SIG-M5 treated with dmso at 0.1 percent for 504 hours (cell line): ENCODE measurements around the gene BACH2.

Experiments used
- DNase-seq: peaks from one replicate; lab custom pipeline; 2025; ENCODE audit not compliant: unreplicated experiment; lab: John Stamatoyannopoulos, UW

Gene BACH2

GRCh38 chr6:90003941-90004340 lies 292.7 kb downstream of the BACH2 start:
- no peak for DNase-seq

- no peak for DNase-seq
Measured at GRCh38 chr6:90003069-90003795, 293.4 kb downstream of the BACH2 start.

DNA sequence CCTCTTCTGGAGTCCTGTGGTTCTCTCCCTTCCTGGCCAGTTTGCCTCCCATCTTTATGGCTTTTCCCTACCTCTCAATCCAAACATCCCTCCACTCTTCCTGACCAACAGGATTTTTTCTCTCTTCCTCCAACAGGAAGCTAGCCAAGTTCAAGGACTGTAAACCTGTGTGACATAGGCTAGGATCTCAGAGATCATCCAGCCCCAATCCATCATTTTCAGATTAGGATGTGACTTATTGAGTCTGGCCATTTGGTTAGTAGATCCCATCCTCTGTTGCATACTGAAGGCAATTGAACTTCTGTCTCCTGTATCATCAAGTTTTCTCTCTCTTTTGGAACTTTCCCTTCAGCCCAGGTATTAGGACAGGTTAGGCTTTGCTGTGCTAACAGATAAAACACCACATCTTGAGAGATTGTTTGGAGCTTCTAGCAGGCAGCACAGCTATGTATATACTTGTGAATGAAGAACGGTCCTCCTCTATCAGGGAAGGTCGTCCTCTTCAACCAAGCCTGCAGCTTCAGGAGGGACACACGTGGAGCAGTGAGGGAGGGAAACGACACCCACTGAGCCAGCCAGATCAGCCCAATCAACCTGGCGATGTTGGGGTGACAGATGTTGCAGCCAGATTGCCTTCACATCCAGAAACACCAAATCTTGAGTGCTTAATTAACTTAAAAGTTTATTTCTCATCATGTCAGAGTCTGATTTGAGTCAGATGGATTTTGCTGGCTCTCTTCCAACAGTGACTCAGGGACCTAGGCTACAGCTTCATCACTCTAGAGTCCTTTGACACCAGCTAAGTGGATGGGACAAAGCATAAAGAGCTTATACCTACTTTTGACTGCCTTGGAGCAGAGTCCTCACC lies 295.5 kb downstream of the BACH2 start:
- no peak for DNase-seq

GRCh38 chr6:89999945-90000825 lies 296.5 kb downstream of the BACH2 start:
- peak; percentile 49 for DNase-seq

DNA sequence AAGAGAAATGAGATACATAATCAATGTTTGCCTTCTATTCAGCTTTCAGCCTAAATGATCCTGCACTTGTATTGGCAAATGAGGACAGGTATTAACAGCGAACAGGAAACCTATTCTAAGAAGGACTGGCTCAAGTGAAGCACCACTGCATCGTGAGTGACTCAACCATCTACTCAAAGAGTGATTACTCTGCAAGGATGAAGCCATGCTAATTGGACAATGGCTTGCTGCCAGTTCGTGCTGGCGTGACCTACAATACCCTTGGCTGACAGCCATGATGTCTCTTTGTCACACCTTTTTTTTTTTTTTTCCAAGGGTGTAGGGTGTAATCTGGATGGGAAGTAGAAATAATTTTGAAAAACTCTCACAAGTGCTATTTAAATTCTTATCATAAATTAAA lies 297.5 kb downstream of the BACH2 start:
- DNase-seq, result no peak

GRCh38 chr6:89997456-89998445 lies 298.9 kb downstream of the BACH2 start:
- peak; percentile 14 for DNase-seq

DNA sequence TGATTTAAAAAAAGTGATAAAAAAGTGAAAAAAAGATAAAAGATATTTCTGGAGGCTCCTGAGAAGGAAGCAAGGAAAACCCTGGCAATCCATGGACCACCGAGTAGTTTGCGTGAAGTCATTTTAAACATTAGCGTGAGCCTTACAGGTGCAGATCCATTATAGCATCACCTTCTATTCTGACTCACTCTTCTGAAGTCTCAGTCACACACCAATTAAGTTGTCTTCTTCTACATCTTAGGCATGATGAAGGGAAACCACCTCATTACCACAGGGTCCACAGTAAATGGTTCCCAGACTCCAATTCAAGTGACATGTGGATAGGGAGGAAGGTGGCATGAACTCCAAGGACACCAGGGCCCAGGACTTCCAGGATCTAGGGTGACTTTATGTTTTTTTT lies 303.2 kb downstream of the BACH2 start:
- no peak for DNase-seq

DNA sequence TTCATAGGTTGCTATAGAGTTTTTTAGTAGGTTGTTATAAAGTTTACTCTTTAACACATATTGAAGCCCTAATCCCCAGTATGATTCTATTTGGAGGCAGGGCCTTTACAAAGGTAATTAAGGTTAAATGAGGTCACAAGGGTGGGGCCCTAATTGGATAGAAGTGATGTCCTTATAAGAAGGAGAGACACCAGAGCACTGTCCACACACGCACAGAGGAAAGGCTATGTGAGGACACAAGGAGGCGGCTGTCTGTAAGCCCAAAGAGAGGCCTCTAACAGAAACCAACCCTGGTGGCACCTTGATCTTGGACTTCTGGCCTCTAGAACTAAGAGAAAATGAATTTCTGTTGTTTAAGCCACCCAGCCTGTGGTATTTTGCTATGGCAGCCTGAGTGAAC lies 303.8 kb downstream of the BACH2 start:
- DNase-seq, result no peak

DNA sequence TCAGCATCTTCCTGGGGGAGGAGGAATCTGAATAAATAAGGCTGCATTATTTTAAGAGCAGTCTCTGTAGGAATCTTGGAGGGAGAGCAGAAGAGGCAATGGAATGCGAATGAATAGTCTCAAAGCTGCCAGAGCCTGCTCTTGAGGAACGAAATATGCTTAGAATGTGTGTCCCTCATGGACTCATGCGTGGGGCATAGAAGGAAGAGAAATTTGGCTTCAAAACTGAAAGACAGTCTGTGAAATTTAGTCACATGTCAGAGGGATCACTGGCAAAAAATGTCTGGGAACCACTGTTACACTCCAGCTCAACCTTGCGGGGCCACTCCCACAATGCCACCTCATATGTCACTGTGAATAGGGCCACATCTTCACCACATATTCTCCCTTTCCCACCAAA lies 306.9 kb downstream of the BACH2 start:
- DNase-seq, result no peak

DNA sequence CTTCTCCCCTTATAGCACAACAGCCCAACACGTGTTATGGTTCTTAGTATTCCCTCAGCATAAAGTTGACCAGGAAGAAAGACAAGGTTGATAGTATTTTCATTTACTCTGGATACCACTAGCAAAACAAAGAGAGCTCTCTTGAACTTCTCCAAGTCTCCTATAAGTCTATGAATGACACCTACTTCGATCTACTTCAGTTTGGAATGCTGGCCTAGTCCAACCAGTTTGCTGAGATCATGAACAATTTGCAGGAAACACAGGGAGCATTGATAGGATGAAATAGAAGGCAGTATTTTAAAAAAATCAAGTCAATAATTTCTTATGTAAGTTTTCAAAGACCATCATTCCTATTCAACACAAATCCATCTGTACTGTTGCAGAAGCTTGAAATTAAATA lies 308.8 kb downstream of the BACH2 start:
- DNase-seq, result no peak

DNA sequence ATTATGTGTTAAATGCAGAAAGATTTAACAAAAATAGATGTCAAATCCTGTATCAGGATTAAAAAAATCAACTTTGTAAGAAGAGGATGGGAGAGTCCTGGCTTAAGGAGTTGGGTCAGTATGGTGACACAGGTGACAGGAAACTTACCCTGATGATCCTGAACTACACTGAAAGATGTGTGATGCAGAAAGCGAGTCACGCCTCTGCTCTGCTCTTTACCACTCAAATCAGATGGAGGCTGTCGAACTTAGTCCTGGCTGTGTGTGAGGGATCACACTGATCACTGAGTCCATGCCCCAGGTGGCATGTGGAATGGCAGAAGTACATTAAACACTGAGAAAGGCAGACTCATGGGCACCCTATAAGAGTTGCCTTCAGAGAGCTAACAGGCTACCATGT lies 309.5 kb downstream of the BACH2 start:
- DNase-seq, result no peak

- DNase-seq, result no peak
Measured at GRCh38 chr6:89986650-89987074, 310.0 kb downstream of the BACH2 start.

DNA sequence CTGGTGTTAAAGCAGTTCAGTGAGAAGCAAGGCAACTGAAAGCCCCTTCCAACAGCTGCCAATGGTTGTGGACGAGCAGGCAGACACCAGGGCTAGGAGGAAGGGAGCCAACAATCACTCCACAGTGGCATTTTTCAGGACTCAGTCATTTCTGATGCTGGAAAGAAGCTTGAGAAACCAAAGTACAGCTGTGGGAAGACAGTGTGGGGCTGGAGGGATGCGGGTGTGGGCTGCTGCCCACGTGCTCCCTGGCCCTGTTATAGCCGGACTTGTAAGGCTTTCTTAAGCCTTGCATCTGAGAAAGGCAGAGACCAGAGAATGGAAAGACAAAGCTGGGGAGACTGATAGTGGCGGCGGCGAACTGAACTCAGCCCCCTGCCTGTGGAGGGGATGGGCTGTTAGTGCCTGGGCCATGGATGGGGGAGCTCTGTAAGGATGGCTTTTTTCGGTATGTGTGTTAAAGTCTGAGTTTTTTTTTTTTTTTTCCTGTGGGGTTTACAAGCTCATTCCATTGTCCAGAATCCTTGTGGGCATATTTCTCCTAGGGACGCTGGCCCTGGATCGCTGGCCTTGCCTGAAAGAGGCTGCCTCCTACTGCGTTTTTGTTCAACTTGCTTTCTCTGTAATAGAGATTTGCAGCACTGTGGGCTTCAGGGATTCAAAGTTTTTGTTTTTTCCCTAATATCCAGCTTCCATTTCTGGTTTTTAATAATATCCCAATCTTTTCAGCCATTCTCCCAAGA lies 310.7 kb downstream of the BACH2 start:
- DNase-seq, result no peak

DNA sequence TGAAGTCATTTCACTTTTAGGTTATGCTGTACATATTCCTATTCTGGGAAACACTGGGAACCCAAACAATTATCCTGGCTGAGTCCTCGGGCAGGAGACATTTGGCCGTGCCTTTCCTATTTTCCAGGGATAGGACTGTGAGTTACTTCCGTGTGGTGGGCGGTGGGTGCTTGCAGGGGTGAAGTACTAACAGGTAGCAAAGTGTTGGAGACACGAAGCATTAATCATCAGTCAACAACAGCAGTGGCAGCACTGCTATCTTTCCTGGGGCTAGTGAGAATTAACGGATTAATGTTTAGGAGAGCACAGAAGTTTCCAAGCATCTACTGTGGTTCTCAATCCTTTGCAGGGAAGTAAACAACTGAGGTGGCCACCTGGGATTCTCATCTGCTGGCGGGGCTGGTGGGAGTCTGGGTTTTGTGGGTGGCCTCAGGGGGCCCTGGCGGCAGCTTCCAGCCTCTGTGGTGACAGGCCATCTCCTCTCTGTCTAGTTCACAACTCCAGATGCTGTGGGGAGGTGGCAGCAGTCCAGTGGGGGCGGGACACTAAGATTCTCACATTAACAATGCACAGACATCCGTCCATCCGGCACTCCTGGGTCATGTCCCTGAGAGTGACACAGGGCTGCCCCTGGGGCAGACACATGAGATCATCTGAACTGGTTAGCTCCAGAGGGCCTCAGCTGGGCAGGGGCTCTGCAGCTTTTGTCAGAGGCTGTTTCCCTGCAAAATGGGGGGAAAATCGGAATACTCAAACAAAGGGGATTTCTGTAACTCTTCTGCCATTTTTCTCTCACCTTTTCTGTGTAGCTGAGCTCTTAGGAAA lies 311.5 kb downstream of the BACH2 start:
- DNase-seq, result no peak

DNA sequence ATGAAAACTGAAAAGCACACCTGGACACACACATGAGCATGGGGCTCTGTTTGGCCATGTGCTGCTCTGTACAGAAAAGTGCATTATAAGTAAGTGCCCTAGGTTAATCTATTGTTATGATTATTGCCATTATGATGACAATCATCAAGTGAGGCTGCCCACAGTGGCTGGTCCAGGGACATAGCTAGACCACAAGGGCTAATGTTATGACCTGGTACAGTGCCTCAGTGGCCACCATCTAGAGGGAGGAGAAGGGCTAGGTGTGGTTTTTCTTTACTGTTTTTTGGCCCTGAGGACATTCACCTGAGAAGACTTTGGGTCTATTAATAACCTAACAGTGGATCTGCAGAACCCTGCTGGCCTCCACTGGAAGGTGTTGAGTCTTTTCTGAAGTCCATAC lies 316.3 kb downstream of the BACH2 start:
- DNase-seq, result no peak

DNA sequence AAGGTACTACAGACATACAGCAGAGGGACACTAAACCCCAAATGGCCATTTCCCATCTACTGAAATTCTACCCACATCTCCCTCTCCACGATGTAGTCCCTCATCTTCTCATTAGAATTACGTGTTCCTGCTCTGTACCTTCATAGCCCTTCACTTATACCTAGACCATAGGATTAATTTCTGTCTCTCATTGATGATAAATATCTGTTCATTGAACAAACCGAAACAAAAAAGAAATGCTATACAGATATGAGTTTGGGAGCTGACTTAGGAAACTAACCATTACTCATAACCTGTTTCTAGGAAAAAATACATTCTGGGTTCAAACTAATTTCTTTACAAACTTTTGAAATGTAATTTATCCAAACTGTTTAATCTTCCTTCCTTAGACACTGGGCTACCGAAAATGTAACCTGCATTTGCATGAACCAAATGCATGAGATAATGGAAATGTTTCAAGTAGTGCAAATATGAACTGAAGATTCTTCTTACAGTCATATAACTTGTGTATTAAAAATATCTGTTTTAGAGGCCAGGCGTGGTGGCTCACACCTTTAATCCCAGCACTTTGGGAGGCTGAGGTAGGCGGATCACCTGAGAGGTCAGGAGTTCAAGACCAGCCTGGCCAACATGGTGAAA lies 317.0 kb downstream of the BACH2 start:
- DNase-seq, result no peak

DNA sequence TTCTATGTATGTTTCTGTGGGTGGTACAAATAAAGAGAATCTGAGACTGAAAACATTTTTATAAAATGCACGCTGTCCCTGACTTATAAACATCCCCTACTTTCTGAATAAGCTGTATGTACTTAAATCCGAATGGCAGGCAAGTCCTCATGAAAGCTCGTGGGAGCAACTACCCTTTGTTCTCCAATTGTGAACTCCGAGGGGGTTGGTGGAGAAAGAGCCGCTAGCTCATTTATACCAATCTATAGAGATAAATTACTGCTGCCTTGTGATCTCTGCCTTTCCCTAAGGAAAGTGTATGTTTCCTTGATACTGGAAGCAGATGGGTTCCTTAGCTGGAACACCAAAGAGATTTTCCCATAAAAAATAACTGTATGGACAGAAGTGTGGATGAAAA lies 317.9 kb downstream of the BACH2 start:
- no peak for DNase-seq
